ENCODE results near the gene IMP4.

The IMP4 gene

DNA sequence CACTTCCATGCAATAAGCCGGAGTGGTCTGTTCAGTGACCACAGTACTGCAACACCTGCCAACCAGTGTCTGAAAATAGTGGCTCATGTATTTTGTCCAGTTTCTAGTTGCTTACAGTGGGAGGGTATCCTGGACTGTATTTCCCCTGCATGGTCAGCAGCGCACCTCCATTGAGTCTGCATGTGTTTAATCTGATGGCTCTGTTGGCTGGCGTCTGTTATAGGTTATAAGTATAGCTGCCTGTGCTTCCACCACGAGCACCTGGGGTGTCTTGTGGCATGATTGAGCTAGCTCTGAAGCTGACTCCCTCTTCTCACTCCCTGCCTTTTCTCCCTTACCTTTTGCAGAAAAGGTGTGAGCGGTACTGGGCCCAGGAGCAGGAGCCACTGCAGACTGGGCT lies 26.1 kb downstream of the IMP4 start:
- TF ChIP-seq, protein P1, sequence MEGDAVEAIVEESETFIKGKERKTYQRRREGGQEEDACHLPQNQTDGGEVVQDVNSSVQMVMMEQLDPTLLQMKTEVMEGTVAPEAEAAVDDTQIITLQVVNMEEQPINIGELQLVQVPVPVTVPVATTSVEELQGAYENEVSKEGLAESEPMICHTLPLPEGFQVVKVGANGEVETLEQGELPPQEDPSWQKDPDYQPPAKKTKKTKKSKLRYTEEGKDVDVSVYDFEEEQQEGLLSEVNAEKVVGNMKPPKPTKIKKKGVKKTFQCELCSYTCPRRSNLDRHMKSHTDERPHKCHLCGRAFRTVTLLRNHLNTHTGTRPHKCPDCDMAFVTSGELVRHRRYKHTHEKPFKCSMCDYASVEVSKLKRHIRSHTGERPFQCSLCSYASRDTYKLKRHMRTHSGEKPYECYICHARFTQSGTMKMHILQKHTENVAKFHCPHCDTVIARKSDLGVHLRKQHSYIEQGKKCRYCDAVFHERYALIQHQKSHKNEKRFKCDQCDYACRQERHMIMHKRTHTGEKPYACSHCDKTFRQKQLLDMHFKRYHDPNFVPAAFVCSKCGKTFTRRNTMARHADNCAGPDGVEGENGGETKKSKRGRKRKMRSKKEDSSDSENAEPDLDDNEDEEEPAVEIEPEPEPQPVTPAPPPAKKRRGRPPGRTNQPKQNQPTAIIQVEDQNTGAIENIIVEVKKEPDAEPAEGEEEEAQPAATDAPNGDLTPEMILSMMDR (conservative IDR thresholded peaks at IDR 0.05; ENCODE audit: low read depth, low read length) = no peak
- no peak for DNase-seq (ENCODE audit: low read depth)
- H3K4me3 ChIP-seq (ENCODE audit: low read length) = no peak overlapping the region

DNA sequence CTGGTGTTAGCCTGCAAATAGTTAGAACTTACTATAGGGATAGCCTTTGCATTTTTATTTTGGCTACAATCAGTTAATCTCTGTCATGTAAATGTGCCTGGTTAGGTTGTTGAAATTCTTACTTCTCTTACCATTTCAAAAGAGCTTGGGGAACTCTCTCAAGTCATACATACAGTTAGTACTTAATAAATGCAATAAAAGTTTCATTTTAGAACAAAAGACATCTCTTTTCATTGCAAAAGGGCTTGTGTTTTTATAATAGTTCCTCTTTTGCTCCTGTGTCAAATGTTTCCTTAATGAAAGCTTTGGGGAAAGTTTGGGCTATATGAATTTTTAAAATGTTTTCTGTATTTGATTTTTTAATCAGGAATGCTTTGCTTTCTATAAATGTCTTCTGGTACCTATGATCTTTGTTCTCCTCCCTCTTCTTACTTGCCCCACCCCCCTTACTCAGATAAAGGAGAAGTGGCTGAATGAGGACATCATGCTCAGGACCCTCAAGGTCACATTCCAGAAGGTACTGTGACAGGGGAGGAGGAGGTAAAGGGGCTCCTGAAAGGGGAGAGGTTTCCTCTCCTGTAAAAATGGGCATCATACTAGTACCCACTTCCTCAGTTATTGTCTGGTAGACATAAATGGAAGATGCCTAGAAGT lies 26.7 kb downstream of the IMP4 start:
- TF ChIP-seq, protein P1 (conservative IDR thresholded peaks at IDR 0.05; ENCODE audit: low read depth, low read length) = no peak
- H3K4me3 ChIP-seq (ENCODE audit: low read length) = no peak overlapping the region
- no peak for DNase-seq (ENCODE audit: low read depth)

DNA sequence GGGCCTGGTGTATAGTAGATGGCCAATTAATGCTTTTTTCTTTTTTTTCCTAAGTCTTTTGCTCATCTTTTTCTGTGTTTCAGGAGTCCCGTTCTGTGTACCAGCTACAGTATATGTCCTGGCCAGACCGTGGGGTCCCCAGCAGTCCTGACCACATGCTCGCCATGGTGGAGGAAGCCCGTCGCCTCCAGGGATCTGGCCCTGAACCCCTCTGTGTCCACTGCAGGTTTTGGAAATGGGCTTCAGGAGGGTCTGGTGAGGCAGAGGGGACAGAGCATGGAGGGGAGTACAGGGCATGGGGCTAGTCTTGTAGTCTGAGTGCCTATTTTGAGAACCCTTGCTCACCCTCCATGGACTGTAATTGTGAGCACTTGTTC lies 27.3 kb downstream of the IMP4 start:
- TF ChIP-seq, protein P1 (conservative IDR thresholded peaks at IDR 0.05; ENCODE audit: low read depth, low read length) = no peak
- H3K4me3 ChIP-seq (ENCODE audit: low read length) = no peak overlapping the region
- DNase-seq (ENCODE audit: low read depth) = no peak

DNA sequence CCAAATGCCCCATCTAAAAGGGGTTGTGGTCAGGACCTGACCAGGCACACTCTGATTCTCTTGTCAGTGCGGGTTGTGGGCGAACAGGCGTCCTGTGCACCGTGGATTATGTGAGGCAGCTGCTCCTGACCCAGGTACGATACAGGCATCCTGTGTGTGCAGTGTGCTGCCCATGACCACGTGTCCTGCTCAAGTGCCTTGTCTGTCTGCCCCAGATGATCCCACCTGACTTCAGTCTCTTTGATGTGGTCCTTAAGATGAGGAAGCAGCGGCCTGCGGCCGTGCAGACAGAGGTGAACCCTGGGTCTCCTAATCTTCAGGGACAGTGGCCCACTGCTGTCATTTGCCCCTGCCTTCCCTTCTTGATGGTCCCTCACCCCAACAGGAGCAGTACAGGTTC lies 27.8 kb downstream of the IMP4 start:
- no peak for DNase-seq (ENCODE audit: low read depth)
- no peak overlapping the region for H3K4me3 ChIP-seq (ENCODE audit: low read length)
- TF ChIP-seq, protein P1 (conservative IDR thresholded peaks at IDR 0.05; ENCODE audit: low read depth, low read length) = no peak

DNA sequence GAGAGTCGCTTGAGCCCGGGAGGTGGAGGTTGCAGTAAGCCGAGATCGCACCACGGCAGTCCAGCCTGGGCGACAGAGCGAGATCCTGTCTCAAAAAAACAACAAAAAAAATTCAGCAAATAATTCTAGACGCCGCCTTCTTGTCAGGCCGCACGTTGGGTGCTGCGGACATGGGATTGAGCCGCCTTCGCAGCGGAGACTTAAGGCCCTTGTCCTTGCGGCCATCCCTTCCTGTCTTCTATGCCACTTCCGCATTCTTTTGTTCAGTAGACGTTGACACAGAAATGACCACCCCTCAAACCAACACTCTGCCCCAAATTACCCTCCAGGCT lies 29.0 kb downstream of the IMP4 start:
- TF ChIP-seq, protein P1 (conservative IDR thresholded peaks at IDR 0.05; ENCODE audit: low read depth, low read length) = no peak
- no peak for DNase-seq (ENCODE audit: low read depth)
- H3K4me3 ChIP-seq (ENCODE audit: low read length) = peak overlapping the region; percentile 71

DNA sequence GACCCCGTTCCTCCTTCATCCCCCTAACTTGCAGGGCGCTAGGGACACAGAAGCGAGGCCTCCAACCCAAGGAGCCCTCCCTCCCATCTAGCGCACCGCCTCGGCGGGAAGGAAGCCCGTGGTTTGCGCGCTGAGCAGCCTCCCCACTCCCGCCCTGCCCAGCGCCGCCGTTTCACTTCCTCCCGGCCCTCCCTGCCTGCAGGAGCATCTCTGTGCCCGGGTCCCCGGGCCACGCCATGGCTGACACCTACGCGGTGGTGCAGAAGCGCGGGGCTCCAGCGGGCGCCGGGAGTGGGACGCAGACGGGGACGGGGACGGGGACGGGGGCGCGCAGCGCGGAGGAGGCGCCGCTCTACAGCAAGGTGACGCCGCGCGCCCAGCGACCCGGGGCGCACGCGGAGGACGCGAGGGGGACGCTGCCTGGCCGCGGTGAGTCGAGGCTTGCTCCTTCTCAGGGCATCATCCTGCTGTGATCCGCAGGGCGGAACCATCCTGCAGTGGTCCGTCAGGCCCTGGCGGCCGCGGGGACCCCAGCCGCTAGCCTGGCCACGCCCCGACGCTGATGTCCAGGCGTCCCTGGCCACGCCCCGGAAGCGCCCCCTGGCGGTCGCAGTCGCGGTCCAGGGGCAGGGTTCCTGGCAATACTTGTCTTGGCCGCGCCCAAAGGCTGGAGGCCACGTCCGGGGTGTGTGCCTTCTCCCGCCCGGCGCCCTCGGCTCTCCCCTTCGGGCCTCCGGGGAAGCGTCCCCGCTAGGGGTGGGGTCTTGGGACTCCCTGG lies 29.5 kb downstream of the IMP4 start:
- peak; percentile 35 for DNase-seq (ENCODE audit: low read depth)
- TF ChIP-seq, protein P1 (conservative IDR thresholded peaks at IDR 0.05; ENCODE audit: low read depth, low read length) = peak; percentile 77

More for the DNA sequence above, 29.5 kb downstream of the IMP4 start:
- H3K4me3 ChIP-seq (ENCODE audit: low read length) = peak overlapping the region; percentile 71

Measured in retinal pigment epithelial cell (primary cell).